Measurements from ENCODE around the gene C9.

DNA sequence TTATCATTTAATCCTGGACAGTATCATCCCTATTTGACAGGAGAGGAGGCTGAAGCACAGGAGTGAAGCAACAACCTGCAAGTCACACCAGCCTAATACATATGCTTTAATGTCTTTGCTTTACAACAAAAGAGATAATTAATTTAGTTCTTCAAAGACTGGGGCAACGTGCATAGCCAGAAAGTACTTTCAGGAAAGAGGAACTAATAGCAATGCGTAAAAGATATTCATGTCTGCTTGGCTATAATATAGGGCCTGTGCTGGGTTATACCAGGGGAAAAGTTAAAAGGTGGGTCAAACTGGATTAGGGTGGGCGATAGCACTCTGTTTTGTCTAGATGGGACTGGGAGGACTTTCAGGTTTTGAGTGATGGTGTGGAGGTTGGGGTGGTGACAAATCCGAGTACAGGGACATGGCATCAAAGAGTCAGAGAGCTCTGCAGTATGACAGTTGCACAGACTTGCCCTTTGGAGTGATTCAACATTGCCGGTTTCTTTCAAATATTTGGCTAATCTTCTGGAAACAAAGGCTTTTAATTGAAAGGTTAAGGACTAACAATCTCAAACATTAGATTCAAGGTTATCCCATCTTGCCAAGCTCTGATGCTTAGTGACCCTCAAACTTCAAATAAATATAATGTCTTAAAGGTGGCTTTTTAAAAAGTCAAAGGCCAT, 48.6 kb upstream of the C9 start:
- TF ChIP-seq CTCF (IDR thresholded peaks at IDR 0.05): no peak
- no peak for TF ChIP-seq POLR2A (IDR thresholded peaks at IDR 0.05)
